Measurements from ENCODE around the gene FSTL5.
"Not testable (repeated sequence)": the region's sequence is repeated elsewhere in the genome, so short reads cannot be mapped to it uniquely, and the experiment has no call there.

The FSTL5 gene

DNA sequence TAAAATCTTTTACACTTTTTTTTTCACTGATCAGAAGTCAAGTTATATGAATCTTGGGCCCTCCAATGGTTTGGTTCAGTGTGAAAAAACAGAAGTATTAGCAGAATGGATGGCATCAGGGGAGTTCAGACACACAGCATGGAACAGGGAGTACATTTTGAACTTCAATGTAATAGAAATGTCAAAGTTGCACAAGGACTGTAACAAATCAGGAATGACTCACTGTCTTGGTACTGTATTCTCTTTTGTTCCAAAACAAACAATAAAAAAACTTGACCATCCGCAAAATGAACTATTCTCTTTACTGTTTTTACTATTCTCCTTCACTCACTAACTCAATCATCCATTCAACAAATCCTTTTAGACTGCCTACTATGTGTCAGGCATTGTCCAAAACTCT, 401.0 kb downstream of the FSTL5 start:
- no peak for DNase-seq
- Histone ChIP-seq H3K4me3 (ENCODE audit: low read length) (no peak overlapping the region), H3K9me3 (replicated peaks; ENCODE audit: insufficient read depth, low read length) (no peaks in the 10 kb centered on the region), H3K36me3 (replicated peaks; ENCODE audit: insufficient read depth, low read length) (no peaks in the 10 kb centered on the region), H3K4me1 (ENCODE audit: low read length) (no peaks in the 10 kb centered on the region), H4K20me1 (ENCODE audit: insufficient read depth, low read length) (no peaks in the 10 kb centered on the region), H3F3A (ENCODE audit: insufficient read depth, low read length) (no peaks in the 10 kb centered on the region), H3K9me2 (replicated peaks; ENCODE audit: insufficient read depth, low read length) (no peaks in the 10 kb centered on the region), H3K9ac (ENCODE audit: low read length) (no peak overlapping the region), H3K79me2 (ENCODE audit: low read length) (no peaks in the 10 kb centered on the region), H3K4me2 (ENCODE audit: low read depth, low read length) (no peak overlapping the region), H3K27ac (ENCODE audit: low read length) (no peak overlapping the region), H2AFZ (ENCODE audit: low read length) (no peak overlapping the region), H3K27me3 (replicated peaks; ENCODE audit: insufficient read depth, low read length) (no peaks in the 10 kb centered on the region)
- TF ChIP-seq CTCF (IDR thresholded peaks at IDR 0.05; ENCODE audit: low read length) (no peak), EZH2phosphoT487 (IDR thresholded peaks at IDR 0.05; ENCODE audit: low read length) (no peak), EZH2 (optimal IDR thresholded peaks at IDR 0.05; ENCODE audit: low read depth, low read length) (no peak)

DNA sequence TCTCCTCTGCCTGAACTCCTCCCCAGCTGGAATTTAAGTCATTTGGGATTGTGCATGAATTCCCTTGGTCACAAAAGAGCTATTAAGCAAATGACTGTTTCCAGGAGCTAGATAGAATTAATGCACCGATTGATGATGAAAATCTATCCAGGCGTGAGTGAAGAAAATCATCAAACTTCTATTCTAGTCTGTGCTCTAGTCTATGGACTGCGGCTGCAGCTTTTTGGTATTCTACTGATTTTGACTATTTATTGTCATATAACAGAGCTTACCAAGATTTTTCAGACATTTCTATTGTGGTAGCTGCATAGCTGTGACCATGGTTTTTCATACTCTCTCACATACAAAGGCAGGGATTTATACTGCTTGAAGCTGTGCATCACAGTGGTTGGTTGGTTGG, 403.8 kb downstream of the FSTL5 start:
- Histone ChIP-seq H3K4me2 (ENCODE audit: low read depth, low read length) (no peak overlapping the region), H3F3A (ENCODE audit: insufficient read depth, low read length) (no peaks in the 10 kb centered on the region), H3K9me3 (replicated peaks; ENCODE audit: insufficient read depth, low read length) (no peaks in the 10 kb centered on the region), H3K27ac (ENCODE audit: low read length) (no peak overlapping the region), H3K36me3 (replicated peaks; ENCODE audit: insufficient read depth, low read length) (no peaks in the 10 kb centered on the region), H3K79me2 (ENCODE audit: low read length) (no peaks in the 10 kb centered on the region), H3K9ac (ENCODE audit: low read length) (no peak overlapping the region), H3K9me2 (replicated peaks; ENCODE audit: insufficient read depth, low read length) (no peaks in the 10 kb centered on the region), H3K4me3 (ENCODE audit: low read length) (no peak overlapping the region), H3K27me3 (replicated peaks; ENCODE audit: insufficient read depth, low read length) (no peaks in the 10 kb centered on the region), H3K4me1 (ENCODE audit: low read length) (no peaks in the 10 kb centered on the region), H4K20me1 (ENCODE audit: insufficient read depth, low read length) (no peaks in the 10 kb centered on the region), H2AFZ (ENCODE audit: low read length) (no peak overlapping the region)
- TF ChIP-seq CTCF (IDR thresholded peaks at IDR 0.05; ENCODE audit: low read length), result no peak
- TF ChIP-seq EZH2 (optimal IDR thresholded peaks at IDR 0.05; ENCODE audit: low read depth, low read length), result no peak
- no peak for TF ChIP-seq EZH2phosphoT487 (IDR thresholded peaks at IDR 0.05; ENCODE audit: low read length)
- DNase-seq, result no peak

DNA sequence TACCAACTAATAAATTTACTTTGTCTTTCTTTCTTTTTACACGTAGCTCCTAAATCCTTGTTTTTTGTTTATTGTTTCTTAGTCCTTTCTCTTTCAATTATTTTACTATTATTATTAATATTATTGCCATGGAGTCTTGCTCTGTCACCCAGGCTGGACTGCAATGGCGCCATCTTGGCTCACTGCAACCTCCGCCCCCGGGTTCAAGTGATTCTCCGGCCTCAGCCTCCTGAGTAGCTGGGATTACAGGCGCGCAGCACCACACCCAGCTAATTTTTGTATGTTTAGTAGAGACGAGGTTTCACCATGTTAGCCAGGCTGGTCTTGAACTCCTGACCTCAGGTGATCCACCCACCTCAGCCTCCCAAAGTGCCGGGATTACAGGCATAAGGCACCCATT, 405.4 kb downstream of the FSTL5 start:
- not testable (repeated sequence) for H3K4me2 ChIP-seq (ENCODE audit: low read depth, low read length); H3K9me3 ChIP-seq (replicated peaks; ENCODE audit: insufficient read depth, low read length); H3K79me2 ChIP-seq (ENCODE audit: low read length); H3K9me2 ChIP-seq (replicated peaks; ENCODE audit: insufficient read depth, low read length); DNase-seq; H3K9ac ChIP-seq (ENCODE audit: low read length); H3K4me3 ChIP-seq (ENCODE audit: low read length); H3F3A ChIP-seq (ENCODE audit: insufficient read depth, low read length); H3K36me3 ChIP-seq (replicated peaks; ENCODE audit: insufficient read depth, low read length); H2AFZ ChIP-seq (ENCODE audit: low read length); H3K4me1 ChIP-seq (ENCODE audit: low read length); H4K20me1 ChIP-seq (ENCODE audit: insufficient read depth, low read length); H3K27ac ChIP-seq (ENCODE audit: low read length); H3K27me3 ChIP-seq (replicated peaks; ENCODE audit: insufficient read depth, low read length)

- no peaks in the 10 kb centered on the region for H4K20me1 ChIP-seq (ENCODE audit: insufficient read depth, low read length)
- no peaks in the 10 kb centered on the region for H3K27me3 ChIP-seq (replicated peaks; ENCODE audit: insufficient read depth, low read length)
- H2AFZ ChIP-seq (ENCODE audit: low read length), result no peak overlapping the region
- H3K9ac ChIP-seq (ENCODE audit: low read length), result no peak overlapping the region
- H3K9me3 ChIP-seq (replicated peaks; ENCODE audit: insufficient read depth, low read length), result no peaks in the 10 kb centered on the region
- no peaks in the 10 kb centered on the region for H3K36me3 ChIP-seq (replicated peaks; ENCODE audit: insufficient read depth, low read length)
- no peaks in the 10 kb centered on the region for H3F3A ChIP-seq (ENCODE audit: insufficient read depth, low read length)
- no peaks in the 10 kb centered on the region for H3K4me1 ChIP-seq (ENCODE audit: low read length)
- H3K79me2 ChIP-seq (ENCODE audit: low read length), result no peaks in the 10 kb centered on the region
- TF ChIP-seq EZH2phosphoT487 (IDR thresholded peaks at IDR 0.05; ENCODE audit: low read length) (no peak), EZH2 (optimal IDR thresholded peaks at IDR 0.05; ENCODE audit: low read depth, low read length) (no peak), CTCF (IDR thresholded peaks at IDR 0.05; ENCODE audit: low read length) (no peak)
- H3K9me2 ChIP-seq (replicated peaks; ENCODE audit: insufficient read depth, low read length), result no peaks in the 10 kb centered on the region
- no peak overlapping the region for H3K27ac ChIP-seq (ENCODE audit: low read length)
- DNase-seq, result peak; percentile 39
- H3K4me3 ChIP-seq (ENCODE audit: low read length), result no peak overlapping the region
- H3K4me2 ChIP-seq (ENCODE audit: low read depth, low read length), result no peak overlapping the region
These were observed 434.9 kb downstream of the FSTL5 start for GRCh38 chr4:161728929-161729328.
